Activated effector memory CD4-positive, alpha-beta T cell treated with anti-CD3 and anti-CD28 coated beads, Interleukin-2, amount 50 U/mL, for 16 hours (primary cell): Measurements from ENCODE around the gene EPN2.

Experiments used
- DNase-seq: peaks from one replicate; pipeline ENCODE4 v3.0.0-alpha.2; 2020

EPN2 gene

GRCh38 chr17:19296786-19297778 is 59.9 kb downstream of the EPN2 start:
- DNase-seq, result no peak

- DNase-seq, result no peak
Observed at GRCh38 chr17:19298569-19299213, 61.5 kb downstream of the EPN2 start.

DNA sequence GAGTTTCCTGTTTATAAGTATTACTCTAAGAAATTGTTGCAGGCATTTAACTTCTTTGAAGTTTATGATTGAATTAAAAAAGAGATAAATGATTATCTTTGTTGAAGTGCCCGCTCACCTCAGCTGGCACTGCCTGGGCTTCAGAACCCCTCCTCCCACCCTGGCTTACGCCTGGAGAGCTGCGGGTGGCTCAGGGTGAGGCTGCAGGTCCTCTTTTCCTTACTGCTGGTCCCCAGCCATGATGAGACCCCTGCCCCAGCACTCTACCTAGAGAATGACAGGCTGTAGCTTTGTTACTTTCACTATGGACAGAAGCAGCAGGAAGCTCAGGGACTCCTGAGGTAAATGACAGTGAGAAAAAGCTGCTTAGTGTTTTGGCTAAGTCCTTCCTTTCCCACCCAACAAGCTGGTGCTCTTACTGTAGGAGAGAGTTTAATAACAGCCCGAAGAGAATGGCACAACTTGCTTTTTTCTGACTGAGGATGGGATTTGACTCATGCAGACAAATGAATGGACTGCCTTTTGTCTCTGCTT is 62.1 kb downstream of the EPN2 start:
- DNase-seq, result no peak

DNA sequence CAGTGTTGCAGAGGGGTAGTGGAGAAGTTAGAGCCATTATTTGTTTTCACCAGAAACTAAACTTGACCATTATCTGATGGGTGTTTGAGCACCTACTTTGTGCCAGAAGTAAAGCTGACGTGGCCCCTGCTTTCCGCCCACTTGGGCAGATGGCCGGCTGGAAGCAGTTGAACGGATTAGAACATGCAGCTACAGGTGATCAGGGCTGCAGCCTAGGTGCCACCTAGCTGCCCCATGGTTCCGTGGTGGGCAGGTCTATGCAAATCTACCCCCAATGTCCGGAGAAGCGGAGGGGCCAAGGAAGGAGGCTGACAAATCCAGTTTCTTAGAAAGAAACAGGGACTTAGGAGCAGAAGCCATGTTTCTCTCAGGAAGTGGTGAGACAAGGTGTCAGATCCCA is 62.7 kb downstream of the EPN2 start:
- no peak for DNase-seq

DNA sequence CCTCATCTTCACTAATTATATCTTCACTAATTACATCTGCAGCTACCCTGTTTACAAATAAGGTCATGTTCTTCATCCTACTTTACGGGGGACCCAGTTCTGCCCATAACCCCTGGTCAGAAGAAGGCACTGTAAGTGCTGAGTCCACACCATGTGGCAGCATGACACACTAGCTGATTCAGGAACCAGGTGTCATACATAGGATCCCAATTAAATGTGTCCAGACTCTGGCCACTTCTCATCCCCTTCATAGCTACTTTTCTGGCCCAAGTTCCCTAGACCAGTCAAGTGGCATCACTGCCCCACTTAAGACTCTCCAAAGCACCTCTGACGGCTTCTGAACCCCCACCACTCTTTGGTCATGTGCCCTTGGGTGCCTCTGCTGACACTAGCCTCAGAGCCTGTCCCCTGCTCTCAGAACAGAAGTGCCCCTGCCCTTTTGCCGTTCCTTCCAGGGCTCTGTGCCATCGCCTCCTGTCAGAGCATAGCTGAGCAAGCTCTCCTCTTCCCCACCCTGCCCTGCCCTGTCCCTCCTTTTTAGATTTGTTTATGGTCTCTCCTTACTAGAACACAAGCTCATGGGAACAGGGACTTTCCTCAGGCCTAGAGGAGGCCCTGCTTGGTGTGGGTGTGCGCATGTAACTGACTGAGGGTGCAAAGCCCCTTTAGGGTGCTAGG is 64.2 kb downstream of the EPN2 start:
- no peak for DNase-seq

- DNase-seq, result no peak
Observed at GRCh38 chr17:19301973-19302372, 64.8 kb downstream of the EPN2 start.

DNA sequence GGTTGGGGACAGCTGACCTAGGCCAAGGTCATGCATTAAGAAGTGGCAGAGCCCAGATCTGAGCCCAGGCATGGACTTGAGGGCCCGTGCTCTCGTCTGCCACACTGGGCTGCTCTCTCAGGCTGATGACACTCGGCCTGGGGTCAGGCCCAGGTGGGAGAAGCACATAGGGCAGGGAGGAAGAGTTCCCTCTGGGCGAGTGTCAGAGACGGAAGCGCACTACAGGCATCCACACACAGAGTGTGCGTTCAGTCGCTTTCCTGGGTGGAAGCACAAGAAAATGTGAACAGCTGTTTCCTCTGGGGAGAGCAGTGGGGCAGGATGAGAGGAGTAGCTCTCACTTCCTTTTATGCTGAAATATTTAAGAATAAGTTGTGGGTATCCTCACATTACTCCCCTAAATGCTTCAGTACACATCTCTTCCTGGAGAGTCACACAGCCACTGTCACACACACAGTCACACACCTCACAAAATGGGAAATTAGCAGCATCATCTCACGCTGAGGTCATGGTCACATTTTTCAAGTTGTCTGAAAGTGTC is 65.7 kb downstream of the EPN2 start:
- no peak for DNase-seq

- DNase-seq, result no peak
Observed at GRCh38 chr17:19303367-19303776, 66.2 kb downstream of the EPN2 start.

DNA sequence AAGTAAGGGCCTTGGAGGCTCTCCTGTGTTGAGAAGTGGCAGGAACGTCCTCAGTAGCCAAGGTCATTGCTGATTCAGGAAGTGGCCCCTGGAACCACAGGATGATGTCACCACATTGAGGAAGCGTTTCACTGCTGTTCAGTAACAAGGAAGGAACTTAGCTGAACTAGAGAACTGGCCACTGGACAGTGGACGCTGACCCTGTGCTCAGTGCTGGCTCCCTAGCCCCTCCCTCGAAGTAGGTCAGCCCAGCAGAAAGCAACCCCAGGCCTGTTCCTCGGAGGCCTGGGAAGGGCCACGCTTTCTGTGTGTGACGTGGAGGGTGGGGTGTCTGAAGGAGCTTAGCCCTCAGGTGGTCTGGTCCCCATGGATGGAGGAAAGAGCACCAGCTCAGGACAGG is 67.0 kb downstream of the EPN2 start:
- no peak for DNase-seq

GRCh38 chr17:19304751-19305150 is 67.6 kb downstream of the EPN2 start:
- DNase-seq, result no peak

DNA sequence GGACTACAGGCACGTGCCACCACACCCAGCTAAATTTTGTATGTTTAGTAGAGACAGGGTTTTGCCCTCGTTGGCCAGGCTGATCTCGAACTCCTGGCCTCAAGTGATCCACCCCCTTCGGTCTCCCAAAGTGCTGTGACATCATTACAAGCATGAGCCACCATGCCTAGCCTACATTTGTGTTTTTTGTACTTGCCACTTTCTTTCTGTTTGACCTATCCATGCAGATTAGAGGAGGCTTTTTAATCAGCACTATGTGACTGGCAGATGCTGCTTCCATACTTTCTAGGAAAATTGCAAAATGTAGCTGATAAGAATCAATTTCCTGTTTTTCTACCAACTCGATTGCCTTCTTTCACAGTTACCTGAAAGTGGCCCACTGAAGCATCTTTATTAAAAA is 68.1 kb downstream of the EPN2 start:
- no peak for DNase-seq

- DNase-seq, result no peak
Observed at GRCh38 chr17:19305761-19306159, 68.6 kb downstream of the EPN2 start.

DNA sequence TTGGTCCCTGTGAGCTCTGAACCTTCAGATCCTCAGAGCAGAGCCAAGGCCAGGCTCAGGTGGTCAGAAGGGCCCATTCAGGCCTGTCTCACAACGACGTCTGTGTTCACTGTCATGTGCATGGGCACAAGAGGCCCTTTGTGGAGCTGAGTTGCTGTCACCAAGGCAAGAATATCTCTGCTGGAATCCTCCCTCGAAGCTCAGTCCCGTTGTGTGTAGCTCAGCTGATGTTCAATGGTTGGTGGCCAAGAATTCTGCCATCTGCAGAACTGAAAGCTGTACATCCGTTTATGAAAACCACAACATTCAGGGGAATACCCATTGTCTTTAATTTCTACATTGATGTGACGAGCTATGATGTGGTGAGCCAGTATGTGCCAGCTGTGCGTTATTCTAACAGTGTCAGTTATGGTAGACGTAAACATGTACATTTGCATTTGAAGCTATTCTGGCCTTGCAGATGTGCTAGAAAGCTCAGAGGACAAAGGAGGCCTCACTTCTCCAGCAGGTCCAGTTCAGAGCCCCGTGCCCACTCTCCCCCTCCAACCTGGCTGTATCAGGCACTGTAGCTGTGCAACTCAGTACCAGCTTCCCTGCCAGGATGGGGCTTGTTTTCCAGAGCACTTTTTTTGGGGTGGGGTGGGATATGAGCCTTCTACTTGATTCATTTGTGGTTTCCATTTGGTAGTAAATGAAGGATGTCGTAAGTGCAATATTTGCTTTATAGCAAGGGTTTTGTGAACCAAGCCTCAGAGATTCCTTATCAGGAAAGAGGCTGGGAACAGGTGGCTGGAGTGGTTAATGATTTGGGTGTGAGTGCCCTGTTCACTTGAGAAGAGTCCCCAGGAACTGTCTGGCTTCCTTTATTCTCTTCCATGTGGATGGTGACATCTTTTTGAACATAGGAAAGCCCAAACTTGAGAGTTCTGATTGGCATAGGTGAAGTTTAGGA is 69.3 kb downstream of the EPN2 start:
- DNase-seq, result no peak

- DNase-seq, result no peak
Observed at GRCh38 chr17:19307521-19307920, 70.4 kb downstream of the EPN2 start.

DNA sequence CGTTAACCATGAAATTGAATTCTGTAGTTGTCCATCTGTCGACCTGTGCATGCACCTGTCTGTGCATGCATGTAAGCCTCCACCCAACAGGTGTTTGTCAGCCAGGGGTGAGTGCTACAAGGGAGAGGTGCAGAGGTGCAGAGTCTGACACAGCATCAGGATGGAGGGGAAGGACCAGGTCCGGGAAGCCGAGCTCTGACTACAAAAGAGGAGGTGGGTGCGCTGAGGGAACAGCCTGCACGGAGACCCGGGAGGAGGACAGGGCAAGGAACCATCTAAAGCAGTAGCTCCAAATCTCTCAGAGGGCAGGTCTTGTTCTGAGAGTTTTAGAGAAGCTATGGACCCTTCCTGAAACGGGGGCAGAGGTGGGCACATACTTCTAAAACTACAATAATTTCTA is 71.2 kb downstream of the EPN2 start:
- DNase-seq, result no peak

DNA sequence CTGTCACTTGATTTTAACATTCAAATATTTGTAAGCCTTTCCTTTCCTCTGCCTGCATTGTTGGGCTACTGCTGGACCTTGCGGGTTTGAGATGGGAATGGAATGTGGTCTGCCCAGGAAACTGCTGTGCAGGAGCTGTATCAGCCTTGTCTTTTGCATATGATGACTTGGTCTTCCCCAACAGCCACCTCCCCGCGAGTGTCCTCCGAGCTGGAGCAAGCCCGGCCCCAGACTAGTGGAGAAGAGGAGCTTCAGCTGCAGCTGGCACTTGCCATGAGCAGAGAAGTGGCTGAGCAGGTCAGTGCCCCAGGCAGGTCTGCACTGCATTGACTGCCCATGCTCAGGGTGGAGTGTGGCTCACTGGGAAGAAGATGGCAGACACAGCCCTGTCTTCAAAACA is 72.5 kb downstream of the EPN2 start:
- DNase-seq, result no peak

- DNase-seq, result no peak
Observed at GRCh38 chr17:19310151-19310550, 73.0 kb downstream of the EPN2 start.

DNA sequence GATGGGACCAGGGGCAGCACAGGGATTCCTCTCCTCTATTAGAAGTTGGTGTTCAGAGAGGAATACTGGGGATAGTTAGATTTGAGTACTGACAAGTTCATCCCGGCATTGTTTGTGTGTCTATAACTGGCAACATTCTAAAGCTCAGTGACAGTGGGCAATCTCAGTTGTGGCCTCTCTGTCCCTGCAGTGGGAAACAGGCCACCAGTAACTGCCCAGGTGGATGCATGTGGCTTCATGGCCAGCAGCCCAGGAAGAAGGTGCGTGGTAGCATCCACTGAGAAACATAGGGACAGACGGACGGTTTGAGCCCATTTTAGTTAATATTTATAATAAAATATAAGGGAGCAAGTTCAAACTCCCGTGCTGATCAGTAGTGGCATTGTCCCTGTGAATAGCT is 73.8 kb downstream of the EPN2 start:
- no peak for DNase-seq

GRCh38 chr17:19311421-19312215 is 74.5 kb downstream of the EPN2 start:
- DNase-seq, result no peak

- no peak for DNase-seq
Observed at GRCh38 chr17:19312406-19312805, 75.2 kb downstream of the EPN2 start.
